Stimulated activated CD8-positive, alpha-beta memory T cell treated with anti-CD3 and anti-CD28 coated beads, Interleukin-15, amount 100 ng/mL, for 48 hours (primary cell): ENCODE results near the gene STX1A.

ENCODE experiments used
- DNase-seq, 2 donors: peaks; one replicate each; pipeline ENCODE4 v3.0.0-alpha.2; 2020; ENCODE audit warnings: low read depth in 2 of 2

STX1A gene

DNA sequence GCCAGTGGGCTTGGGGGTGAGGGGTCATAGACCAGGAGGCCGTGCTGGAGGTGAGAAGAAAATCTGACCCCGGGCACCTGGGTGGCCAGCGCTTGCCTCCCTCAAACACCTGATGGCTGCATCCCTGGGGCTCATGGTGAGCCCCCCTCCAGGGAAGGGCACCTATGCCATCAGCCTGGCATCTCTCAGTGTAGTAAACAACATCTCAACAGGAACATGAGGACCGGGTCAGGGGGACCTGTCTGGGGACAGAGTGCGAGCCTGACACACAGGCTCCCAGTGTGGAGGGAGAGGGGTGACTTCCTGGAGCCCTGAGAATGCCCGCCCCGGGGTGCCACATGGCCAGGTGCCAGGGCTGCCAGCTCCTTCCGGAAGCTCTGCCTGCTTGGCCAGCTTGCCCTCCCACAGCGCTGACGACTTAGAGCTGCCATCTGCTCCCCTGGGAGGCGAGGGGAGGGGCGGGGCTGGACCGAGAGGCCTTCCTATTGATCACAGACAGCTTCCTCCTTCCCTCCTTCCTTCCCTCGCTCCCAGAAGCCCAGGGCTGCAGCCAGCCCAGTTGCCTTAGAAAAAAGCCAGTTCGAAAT lies 12.3 kb downstream of the STX1A start:
- no peak for DNase-seq

DNA sequence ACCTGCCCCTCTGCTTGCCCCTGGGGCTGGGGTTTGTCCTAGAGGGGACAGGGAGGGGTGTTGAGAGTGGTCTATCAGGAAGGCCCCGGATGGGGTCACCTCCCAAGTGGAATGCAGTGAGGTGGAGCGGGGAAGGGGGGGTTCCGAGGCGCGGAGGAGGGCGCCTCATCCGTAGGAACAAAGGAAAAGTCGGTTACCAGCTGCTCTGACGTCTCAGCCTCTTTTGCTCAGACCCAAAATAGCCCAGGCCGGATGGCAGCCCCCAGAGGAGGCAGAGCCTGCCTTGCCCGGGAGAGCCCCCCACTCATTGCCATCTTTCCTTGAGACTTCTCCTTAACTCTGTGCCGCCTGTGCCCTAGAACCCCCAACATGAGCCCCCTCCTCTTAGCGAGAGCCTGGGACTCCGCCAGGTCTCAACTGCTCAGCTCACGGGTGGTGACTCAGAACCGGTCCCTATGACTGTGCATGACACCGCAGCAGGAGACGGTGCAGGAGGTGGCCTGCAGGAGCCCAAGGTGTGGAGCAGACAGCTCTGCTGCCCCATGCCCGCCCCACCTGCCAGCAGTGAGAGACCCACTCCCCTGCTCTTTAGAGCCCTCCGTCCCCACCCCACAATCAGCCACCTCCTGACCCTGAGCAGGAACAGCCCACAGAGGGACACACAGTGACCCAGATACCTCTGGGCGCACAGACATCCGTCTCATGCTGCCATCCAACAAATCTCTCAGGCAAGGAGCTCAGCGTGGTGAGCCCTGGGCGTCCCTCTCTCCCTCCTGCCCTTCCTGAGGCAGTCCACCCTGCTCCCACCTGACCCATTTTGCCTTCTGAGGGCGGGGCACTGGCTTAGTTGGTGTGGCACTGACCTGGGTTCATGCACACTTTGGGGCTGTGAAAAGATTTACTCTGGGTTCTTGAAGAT lies 13.1 kb downstream of the STX1A start:
- no peak for DNase-seq

- DNase-seq: no peak
Observed at GRCh38 chr7:73705551-73705920, 13.9 kb downstream of the STX1A start.

- no peak for DNase-seq
Observed at GRCh38 chr7:73704640-73705550, 14.6 kb downstream of the STX1A start.

DNA sequence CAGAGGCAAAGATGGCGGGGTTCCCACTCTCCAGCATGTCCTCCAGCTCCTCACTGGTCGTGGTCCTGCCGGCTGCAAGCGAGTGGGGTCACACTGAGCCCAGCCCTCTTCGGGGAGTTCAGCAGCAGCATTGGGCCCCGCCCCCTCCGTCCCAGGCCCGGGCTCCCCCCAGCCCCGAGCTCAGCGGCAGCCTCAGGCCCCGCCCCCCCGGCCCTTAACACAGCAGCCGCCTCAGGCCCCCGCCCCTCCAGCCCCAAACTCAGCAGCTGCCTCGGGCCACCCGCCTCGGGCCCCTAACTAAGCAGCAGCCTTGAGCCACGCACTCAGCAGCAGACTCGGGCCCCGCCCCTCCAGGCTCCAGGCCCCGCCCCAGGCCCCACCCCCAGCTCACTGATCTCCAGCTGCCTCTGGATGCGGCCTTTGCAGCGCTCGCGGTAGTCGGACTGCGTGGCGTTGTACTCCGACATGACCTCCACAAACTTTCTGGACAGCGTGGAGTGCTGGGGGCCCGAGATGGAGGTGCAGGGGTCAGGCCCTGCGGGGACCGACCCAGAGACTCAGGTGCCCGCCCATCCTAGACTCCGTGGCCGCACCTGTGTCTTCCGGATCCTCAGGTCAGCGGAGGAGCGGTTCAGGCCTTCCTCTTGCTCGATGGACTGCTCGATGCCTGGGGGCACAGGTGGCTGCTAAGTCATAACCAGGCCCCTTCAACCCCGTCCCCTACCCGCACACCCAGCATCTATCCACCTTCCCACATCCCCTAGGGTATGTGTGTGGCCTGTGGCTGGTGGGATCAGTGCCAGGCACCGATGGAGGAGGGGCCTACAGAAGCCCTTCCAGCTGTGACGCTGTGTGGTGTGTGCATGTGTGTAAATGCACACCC lies 15.5 kb downstream of the STX1A start:
- no peak for DNase-seq

DNA sequence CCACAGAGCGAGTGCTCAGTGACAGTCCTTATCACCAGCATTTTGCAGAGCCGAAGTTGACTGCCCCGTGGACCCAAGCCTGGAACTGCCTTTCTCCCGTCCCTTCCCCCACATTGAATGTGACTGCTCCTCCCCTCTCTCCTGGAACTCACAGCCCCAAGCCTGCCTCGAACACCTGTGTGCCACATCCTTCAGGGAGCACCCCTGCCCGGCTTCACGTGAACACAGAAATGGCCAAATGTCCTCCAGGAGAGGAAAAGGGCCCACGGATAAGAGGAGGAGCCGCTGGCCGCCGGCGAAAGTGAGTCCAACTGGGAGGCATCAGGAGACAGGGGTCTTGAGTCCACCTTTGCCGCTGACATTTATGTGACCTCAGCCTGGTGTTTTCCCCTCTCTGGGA lies 16.2 kb downstream of the STX1A start:
- no peak for DNase-seq

- DNase-seq: no peak
Observed at GRCh38 chr7:73702665-73703064, 16.8 kb downstream of the STX1A start.

DNA sequence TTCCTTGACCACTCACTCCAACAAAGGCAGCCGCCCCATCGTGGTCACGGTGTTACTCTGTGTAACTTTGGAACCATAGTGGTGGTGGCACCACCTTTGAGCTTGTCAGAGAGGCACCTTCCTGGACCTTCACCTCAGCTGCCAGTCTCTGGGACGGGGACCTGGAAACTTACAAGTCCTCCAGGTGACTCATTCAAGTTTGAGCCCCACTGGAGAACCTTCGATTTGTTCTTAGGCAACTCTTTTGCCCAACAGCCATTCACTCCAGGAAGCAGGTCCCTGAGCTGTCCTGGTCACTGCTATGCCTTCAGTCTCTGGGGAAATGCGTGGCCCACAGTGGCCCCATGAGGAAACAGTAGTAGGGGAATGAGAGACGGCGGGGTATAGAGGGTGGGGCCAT lies 17.2 kb downstream of the STX1A start:
- DNase-seq: no peak

- DNase-seq: no peak
Observed at GRCh38 chr7:73701357-73701995, 18.0 kb downstream of the STX1A start.

- DNase-seq: no peak
Observed at GRCh38 chr7:73700581-73701134, 18.8 kb downstream of the STX1A start.

DNA sequence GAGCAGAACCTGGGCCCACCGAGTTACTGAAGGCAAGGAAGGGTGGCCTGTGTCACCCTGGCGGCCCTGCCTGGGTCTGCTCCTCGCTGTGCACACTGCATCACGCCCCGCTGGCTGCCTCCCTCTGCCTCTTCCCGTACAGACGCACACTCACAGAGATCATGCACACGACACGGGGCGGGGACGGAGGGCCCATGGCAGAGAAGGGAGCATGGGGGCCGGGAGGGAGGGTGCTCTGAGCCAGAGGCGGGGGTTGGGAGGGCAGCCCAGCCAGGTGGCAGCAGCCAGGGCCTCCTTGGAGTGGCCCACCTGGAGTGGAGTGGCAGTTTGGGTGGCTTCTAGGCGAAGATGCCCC lies 19.4 kb downstream of the STX1A start:
- DNase-seq: no peak

GRCh38 chr7:73699370-73700068 lies 19.9 kb downstream of the STX1A start:
- DNase-seq: no peak

DNA sequence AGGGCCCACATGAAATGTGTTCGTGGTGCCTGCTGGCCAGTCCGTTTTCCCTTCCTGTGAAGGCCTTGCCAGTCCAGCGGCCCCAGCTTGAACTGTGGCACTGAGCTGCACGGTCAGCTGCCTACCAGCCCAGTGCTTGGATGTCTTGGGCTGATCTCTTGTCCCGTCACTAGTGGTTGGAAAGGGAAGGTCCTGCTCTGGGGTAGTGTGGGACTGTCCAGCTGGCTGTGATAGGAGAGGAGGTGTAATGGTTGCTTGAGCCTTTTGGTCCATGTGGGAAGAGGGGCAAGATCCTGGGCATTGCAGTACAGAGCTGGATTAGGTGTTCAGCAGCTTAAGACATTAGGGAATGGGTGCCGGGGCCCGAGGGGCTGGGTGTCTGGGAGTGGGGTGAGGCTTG lies 21.1 kb downstream of the STX1A start:
- no peak for DNase-seq

DNA sequence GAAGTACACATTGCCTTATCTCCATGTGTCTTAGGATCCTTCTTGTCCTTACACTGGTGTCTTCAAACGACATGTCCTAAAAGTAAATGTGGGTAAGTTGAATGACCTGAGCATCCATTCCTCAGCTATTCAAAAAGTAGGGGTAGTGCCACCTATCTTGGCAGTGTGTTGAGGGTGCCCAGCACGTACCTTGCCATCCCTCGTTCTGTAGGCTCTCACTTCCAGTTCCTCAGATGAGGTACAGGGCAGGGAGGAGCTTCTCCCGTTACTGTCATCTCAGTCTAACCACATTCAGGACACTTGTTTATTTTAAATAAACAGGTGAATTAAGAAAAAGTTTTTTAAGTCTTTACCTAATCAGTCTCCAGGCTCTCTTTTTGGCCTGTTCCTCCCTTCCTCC lies 23.1 kb downstream of the STX1A start:
- DNase-seq: no peak

DNA sequence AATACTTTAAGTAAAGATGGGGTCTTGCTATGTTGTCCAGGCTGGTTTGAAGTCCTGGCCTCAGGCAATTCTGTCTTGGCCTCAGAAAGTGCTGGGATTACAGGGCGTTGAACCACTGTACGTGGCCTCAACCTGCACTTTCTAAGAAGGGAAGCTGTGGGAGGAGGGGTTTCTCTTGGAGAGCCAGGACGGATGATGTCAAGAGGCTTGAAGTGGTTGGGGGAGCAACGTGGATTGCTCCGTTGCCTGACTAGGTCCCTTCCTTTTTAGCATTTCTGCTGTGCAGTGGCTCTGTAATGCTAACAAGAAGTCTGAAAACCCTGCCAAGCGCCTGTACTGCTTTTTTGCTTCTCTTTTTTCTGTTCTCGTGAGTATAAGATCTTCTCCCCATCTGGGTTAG lies 28.8 kb downstream of the STX1A start:
- no peak for DNase-seq

DNA sequence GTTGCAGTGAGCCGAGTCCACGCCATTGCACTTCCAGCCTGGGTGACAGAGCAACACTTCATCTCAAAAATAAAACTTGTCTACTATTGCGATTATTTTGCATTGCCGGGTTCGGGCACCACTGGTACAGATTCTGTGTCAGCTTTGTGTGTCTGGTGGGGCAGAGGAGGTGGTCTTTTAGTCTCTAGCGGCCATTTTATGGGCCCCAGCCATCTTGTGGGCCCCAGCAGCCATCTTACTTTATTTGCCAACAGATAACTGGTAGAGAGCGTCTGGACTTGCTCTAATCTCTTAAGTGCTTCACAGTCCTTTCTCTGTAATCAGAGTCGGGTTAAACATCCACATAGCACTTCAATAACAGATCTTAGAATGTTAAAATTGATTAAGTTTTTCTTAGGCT lies 31.2 kb downstream of the STX1A start:
- DNase-seq: no peak

DNA sequence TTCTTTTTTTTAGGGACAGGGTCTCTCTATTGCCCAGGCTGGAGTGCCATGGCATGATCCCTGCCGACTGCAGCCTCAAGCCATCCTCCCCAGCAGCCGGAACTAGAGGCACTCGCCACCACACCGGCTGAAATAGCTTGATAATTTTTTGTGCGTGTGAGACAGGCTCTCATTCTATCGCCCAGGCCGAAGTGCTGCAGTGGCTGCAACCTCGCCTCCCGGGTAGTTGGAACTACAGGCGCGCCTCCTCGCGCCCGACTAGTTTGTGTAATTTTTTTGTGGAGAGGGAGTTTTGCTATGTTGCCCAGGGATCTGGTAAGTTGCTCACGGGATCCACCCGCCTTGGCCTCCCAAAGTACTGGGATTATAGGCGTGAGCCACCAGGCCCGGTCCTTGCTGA lies 34.2 kb downstream of the STX1A start:
- no peak for DNase-seq

GRCh38 chr7:73683788-73684693 lies 35.4 kb downstream of the STX1A start:
- DNase-seq: no peak
